HL-60 (cell line): ENCODE data around the gene MGAT4A.
A peak's percentile ranks its signal among the peaks of the same experiment; 100 is the strongest.

Source experiments
- GABPA ChIP-seq: IDR thresholded peaks from 2 replicates; pipeline ENCODE4 v1.6.1; 2012; ENCODE audit warnings: low read depth
- POLR2AphosphoS5 ChIP-seq: IDR thresholded peaks from 2 replicates; pipeline ENCODE4 v1.6.1; 2012; ENCODE audit warnings: low read depth
- TF ChIP-seq, protein P1 (sequence below): IDR thresholded peaks from one replicate; pipeline ENCODE4 v1.5.1; 2011; ENCODE audit warnings: low read length, control low read depth, inconsistent platforms; ENCODE audit not compliant: insufficient read depth

DNA sequence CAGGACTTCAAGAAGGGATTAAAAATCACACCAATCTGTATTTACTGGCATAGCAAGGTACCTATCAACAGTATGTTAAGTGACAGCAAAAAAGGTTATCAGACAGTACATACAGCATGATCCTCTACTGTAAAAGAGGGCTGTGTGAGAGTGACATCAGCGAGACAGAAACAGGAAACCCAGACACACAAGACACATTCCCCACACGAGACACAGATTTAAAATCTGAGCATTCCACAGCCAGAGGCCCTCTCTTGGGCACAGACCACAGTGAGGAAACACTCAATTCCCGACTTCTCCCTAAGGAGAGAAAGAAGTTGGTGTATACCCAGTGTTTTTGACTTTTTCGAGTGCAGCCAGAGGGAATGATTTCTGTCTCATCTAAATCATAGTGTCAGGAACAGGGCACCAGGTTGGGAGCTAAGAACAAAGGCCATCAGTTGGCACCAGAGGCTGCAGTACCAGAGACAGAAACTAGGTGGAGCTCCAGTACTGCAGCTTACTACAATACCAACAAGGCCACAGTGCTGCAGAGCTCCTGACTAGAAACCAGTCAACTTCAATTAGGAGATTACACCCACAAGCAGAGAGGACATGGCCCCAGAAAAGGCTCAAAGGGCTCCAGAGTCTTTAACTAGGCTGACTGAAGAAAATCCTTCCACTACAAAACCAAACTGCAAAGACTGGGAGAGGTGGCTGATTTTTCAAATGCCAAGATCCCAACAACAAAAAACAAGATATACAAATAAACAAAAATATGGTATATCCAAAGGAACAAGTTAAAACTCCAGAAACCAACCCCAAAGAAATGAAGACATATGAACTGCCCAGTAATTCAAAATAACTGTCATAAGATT is 81.6 kb downstream of the MGAT4A start:
- TF ChIP-seq POLR2AphosphoS5, result no peak
- TF ChIP-seq, protein P1, sequence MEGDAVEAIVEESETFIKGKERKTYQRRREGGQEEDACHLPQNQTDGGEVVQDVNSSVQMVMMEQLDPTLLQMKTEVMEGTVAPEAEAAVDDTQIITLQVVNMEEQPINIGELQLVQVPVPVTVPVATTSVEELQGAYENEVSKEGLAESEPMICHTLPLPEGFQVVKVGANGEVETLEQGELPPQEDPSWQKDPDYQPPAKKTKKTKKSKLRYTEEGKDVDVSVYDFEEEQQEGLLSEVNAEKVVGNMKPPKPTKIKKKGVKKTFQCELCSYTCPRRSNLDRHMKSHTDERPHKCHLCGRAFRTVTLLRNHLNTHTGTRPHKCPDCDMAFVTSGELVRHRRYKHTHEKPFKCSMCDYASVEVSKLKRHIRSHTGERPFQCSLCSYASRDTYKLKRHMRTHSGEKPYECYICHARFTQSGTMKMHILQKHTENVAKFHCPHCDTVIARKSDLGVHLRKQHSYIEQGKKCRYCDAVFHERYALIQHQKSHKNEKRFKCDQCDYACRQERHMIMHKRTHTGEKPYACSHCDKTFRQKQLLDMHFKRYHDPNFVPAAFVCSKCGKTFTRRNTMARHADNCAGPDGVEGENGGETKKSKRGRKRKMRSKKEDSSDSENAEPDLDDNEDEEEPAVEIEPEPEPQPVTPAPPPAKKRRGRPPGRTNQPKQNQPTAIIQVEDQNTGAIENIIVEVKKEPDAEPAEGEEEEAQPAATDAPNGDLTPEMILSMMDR, result peak; percentile 100
- no peak for TF ChIP-seq GABPA
